Epithelial cell of esophagus (primary cell): ENCODE measurements around the gene NUP160.

Experiments
- DNase-seq: peaks from one replicate; pipeline ENCODE4 v3.0.0; 2010; ENCODE audit warnings: low read depth
- H3K4me3 ChIP-seq: 2 replicates; pipeline ENCODE4 v1.5.1; 2011; ENCODE audit warnings: mild to moderate bottlenecking, low read length, control low read depth
- TF ChIP-seq, protein P1 (sequence below): IDR thresholded peaks from 2 replicates; pipeline ENCODE4 v1.5.1; 2011; ENCODE audit warnings: low read depth, mild to moderate bottlenecking, low read length, control low read depth, inconsistent platforms; ENCODE audit not compliant: insufficient read depth; ENCODE audit errors: missing control alignments

Gene NUP160

DNA sequence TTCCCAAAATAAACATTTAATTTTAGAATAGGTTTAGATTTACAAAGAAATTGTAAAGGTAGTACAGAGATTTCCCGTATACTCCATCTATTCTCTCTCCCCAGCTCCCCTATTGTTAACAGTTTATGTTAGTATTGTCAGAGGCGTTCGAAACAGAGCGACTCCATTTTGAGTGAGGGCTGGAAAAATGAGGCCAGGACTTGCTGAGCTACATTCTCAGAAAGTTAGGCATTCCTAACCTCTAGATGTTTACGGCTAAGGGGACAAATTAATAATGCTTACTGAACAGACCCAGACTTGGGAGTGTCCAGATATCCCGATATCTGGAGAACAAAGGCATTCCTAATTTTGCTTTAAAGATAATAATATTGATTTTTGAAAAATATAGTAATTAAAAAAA lies 12.4 kb upstream of the NUP160 start:
- DNase-seq, result no peak
- TF ChIP-seq, protein P1, sequence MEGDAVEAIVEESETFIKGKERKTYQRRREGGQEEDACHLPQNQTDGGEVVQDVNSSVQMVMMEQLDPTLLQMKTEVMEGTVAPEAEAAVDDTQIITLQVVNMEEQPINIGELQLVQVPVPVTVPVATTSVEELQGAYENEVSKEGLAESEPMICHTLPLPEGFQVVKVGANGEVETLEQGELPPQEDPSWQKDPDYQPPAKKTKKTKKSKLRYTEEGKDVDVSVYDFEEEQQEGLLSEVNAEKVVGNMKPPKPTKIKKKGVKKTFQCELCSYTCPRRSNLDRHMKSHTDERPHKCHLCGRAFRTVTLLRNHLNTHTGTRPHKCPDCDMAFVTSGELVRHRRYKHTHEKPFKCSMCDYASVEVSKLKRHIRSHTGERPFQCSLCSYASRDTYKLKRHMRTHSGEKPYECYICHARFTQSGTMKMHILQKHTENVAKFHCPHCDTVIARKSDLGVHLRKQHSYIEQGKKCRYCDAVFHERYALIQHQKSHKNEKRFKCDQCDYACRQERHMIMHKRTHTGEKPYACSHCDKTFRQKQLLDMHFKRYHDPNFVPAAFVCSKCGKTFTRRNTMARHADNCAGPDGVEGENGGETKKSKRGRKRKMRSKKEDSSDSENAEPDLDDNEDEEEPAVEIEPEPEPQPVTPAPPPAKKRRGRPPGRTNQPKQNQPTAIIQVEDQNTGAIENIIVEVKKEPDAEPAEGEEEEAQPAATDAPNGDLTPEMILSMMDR, result no peak
- H3K4me3 ChIP-seq, result no peak overlapping the region

DNA sequence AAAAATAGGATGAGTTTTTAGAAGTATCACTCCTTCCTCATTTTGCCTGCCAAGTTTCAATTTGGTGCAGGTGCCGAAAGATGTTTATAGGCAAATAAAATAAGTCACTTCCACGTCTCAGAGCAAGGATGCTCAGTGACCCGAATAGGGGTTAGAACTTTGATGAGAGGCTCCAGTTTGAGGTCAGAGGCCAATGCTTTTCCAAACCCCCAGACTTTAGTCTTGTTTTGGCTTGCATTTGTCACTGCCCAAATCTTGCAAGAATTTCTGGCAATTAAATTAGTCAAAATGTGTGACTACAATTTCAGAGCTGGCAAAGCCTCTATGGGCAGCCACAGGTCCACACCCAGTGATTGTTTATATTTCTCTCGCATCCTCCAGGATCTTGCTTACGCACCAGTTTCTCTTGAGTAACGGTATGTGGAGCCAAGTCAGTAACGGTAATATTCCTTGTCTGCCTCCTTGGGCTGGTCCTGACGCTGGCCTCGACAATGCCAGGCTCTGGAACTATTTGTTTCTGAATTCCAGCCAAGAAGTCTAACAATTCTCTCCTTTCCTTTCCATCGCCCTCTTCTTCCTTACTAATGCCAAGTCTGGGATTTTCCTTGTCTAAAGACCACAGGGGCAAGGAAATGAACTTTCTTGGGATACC lies 9.9 kb upstream of the NUP160 start:
- peak; percentile 32 for DNase-seq
- TF ChIP-seq, protein P1, result no peak
- H3K4me3 ChIP-seq, result no peak overlapping the region

GRCh38 chr11:47857485-47857884 lies 9.3 kb upstream of the NUP160 start:
- H3K4me3 ChIP-seq, result no peak overlapping the region
- TF ChIP-seq, protein P1, result no peak
- DNase-seq, result no peak

DNA sequence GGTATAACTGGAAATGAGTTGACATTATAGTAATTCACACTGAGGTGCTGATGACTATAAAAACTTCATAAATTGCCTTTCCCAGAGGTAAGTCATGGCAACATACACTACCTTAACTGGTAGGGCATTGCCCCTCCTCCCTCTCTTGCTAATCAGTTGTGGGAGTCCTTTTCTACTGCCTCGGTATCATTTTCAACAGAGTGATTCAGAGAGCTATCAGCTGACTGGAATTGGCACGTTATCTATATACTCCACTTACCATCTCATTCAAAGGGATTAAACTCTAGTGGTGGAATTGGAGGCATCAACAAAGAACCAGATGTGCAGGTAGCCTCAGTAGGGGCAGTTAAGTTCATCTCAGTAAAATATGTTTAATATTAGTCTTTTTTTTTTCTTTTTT lies 8.0 kb upstream of the NUP160 start:
- H3K4me3 ChIP-seq, result no peak overlapping the region
- TF ChIP-seq, protein P1, result no peak
- DNase-seq, result peak; percentile 29

- no peak overlapping the region for H3K4me3 ChIP-seq
- DNase-seq, result no peak
- TF ChIP-seq, protein P1, result no peak
Measured at GRCh38 chr11:47854667-47855066, 6.5 kb upstream of the NUP160 start.

DNA sequence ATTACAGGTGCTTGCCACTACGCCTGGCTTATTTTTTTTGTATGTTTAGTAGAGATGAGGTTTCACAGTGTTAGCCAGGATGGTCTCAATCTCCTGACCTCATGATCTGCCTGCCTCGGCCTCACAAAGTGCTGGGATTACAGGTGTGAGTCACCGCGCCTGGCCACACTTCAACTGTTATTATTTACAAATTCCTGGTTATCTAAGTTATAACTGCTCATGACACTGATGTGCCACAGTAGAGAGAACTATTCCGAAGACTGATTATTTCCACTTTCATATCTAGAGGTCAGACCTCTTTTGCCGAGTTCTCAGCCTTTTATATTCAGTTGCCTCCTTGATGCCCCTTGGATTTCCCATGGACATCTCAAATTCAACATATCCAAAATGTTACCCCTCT lies 3.9 kb upstream of the NUP160 start:
- no peak for DNase-seq
- TF ChIP-seq, protein P1, result no peak
- no peak overlapping the region for H3K4me3 ChIP-seq

DNA sequence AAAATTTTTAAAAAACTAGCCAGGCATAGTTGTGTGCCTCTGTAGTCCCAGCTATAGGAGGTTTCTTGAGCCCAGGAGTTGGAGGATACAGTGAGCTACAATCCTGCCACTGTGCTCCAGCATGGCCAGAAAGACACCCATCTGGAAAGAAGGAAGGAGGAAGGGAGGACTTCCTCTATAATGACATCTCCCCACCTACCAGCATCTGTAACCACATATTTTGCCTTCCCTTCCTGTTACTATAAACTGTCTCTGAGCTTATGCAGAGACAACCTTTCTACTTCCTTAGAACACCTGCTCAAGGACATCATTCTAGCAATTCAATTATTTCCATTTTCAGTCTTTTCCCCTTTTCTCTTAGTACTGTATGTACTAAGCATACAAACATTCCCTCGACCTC lies 2.2 kb upstream of the NUP160 start:
- TF ChIP-seq, protein P1, result no peak
- H3K4me3 ChIP-seq, result no peak overlapping the region
- DNase-seq, result no peak
